H1 (cell line): ENCODE data around the gene MAGEB3. TPM values are rescaled to one million over a fixed set of nuclear protein-coding genes. Genes with fewer than 3 reads are reported as not detected.

Experiments used
- CTCF ChIA-PET: fragments of 300-600 bp; sonication (Branson Sonifier 250); formaldehyde crosslinking; loops from one replicate; lab custom pipeline; 2021; ENCODE audit not compliant: partially characterized antibody; lab: Charles Lee
- POLR2A ChIA-PET: fragments of 300-600 bp; sonication (Branson Sonifier 250); formaldehyde crosslinking; loops from one replicate; lab custom pipeline; 2021; ENCODE audit warnings: inconsistent platforms; ENCODE audit not compliant: partially characterized antibody; lab: Charles Lee
- DNase-seq, 2 experiments: peaks; one replicate each; pipeline versions ENCODE4 v3.0.0 to v3.0.0-alpha.2; 2010 to 2022; ENCODE audit warnings: low spot score in 2 of 2, low read depth in 1 of 2, mixed read lengths in 1 of 2
- FAIRE-seq: peaks from 2 replicates; lab custom pipeline; 2011; peaks lifted over from hg19 to GRCh38; lab: Jason Lieb, UNC
- H2AFZ ChIP-seq: 2 replicates; pipeline ENCODE4 v1.8.1; 2012; ENCODE audit warnings: low read length, inconsistent platforms
- H2AK5ac ChIP-seq: 2 replicates; pipeline ENCODE4 v1.6.1; 2013; ENCODE audit warnings: low read depth, low read length
- H2BK120ac ChIP-seq: replicated peaks from 2 replicates; pipeline ENCODE3; 2013; ENCODE audit warnings: low read depth, low read length, inconsistent platforms
- H2BK12ac ChIP-seq: 2 replicates; pipeline ENCODE4 v1.6.1; 2013; ENCODE audit warnings: low read depth, low read length
- H2BK15ac ChIP-seq: 2 replicates; pipeline ENCODE4 v1.6.1; 2013; ENCODE audit warnings: low read length
- H2BK20ac ChIP-seq: 2 replicates; pipeline ENCODE4 v1.6.1; 2013; ENCODE audit warnings: low read length
- H2BK5ac ChIP-seq: 2 replicates; pipeline ENCODE4 v1.6.1; 2013; ENCODE audit warnings: low read depth, low read length
- H3K14ac ChIP-seq: 2 replicates; pipeline ENCODE4 v1.6.1; 2013; ENCODE audit warnings: inconsistent platforms; ENCODE audit not compliant: insufficient read length
- H3K18ac ChIP-seq: 2 replicates; pipeline ENCODE4 v1.6.1; 2013; ENCODE audit warnings: low read length; ENCODE audit errors: extremely low read depth
- H3K23ac ChIP-seq: 2 replicates; pipeline ENCODE4 v1.6.1; 2013; ENCODE audit warnings: inconsistent platforms; ENCODE audit not compliant: insufficient read length
- H3K23me2 ChIP-seq: 2 replicates; pipeline ENCODE4 v1.6.1; 2013; ENCODE audit warnings: low read depth, low read length
- H3K27ac ChIP-seq: 2 replicates; pipeline ENCODE4 v1.6.1; 2011; ENCODE audit warnings: low read depth, low read length, inconsistent platforms
- H3K27me3 ChIP-seq, 4 experiments: replicated peaks in 1 of 4; 1 replicate in 1 of 4; 2 replicates in 3 of 4; pipeline versions ENCODE4 v1.6.1 to v1.8.1; 2011 to 2013; ENCODE audit warnings: low read length in 3 of 4, mild to moderate bottlenecking in 3 of 4, inconsistent platforms in 2 of 4, mixed read lengths in 2 of 4, moderate library complexity in 1 of 4; ENCODE audit not compliant: control insufficient read depth in 3 of 4, insufficient read depth in 3 of 4; ENCODE audit errors: extremely low read depth in 1 of 4
- H3K36me3 ChIP-seq, 4 experiments: 2 replicates each; pipeline versions ENCODE4 v1.6.1 to v1.8.1; 2011 to 2013; ENCODE audit warnings: mild to moderate bottlenecking in 4 of 4, low read length in 3 of 4, moderate library complexity in 2 of 4, control low read depth in 1 of 4, inconsistent platforms in 1 of 4; ENCODE audit not compliant: insufficient read depth in 4 of 4, control insufficient read depth in 2 of 4
- H3K4ac ChIP-seq: replicated peaks from 2 replicates; pipeline ENCODE3; 2013; ENCODE audit warnings: low read length, low read depth, mixed read lengths, inconsistent platforms; ENCODE audit not compliant: insufficient read length
- H3K4me1 ChIP-seq, 4 experiments: replicated peaks in 1 of 4; 1 replicate in 1 of 4; 2 replicates in 3 of 4; pipeline versions ENCODE4 v1.6.1 to v1.8.1; 2011 to 2013; ENCODE audit warnings: low read length in 3 of 4, inconsistent platforms in 2 of 4, mixed read lengths in 1 of 4; ENCODE audit not compliant: insufficient read depth in 4 of 4, control insufficient read depth in 3 of 4
- H3K4me2 ChIP-seq, 2 experiments: 2 replicates each; pipeline versions ENCODE4 v1.6.1 to v1.8.1; 2011 to 2013; ENCODE audit warnings: low read depth in 2 of 2, low read length in 2 of 2, control low read depth in 1 of 2, inconsistent platforms in 1 of 2, mild to moderate bottlenecking in 1 of 2; ENCODE audit not compliant: insufficient read depth in 1 of 2
- H3K4me3 ChIP-seq, 4 experiments: fragments of 200-600, 300-600 bp in 1 of 4; sonication (generic), shearing (Covaris generic), sonication (Bioruptor Twin) in 1 of 4; 2 replicates each; pipeline versions ENCODE4 v1.5.1 to v1.8.1; 2011 to 2016; ENCODE audit warnings: low read length in 4 of 4, low read depth in 3 of 4, control low read depth in 2 of 4, inconsistent platforms in 2 of 4, mild to moderate bottlenecking in 2 of 4, mixed read lengths in 1 of 4, moderate library complexity in 1 of 4; ENCODE audit not compliant: insufficient read depth in 2 of 4; ENCODE audit errors: extremely low read depth in 1 of 4
- H3K56ac ChIP-seq: replicated peaks from 2 replicates; pipeline ENCODE3; 2013; ENCODE audit warnings: low read depth, mild to moderate bottlenecking, mixed read lengths, low read length, inconsistent platforms; ENCODE audit not compliant: insufficient read length
- H3K79me1 ChIP-seq: 2 replicates; pipeline ENCODE4 v1.6.1; 2013; ENCODE audit warnings: low read depth, low read length, control low read depth
- H3K79me2 ChIP-seq, 2 experiments: 2 replicates each; pipeline versions ENCODE4 v1.6.1 to v1.8.1; 2012 to 2013; ENCODE audit warnings: low read length in 2 of 2, mild to moderate bottlenecking in 2 of 2, inconsistent platforms in 1 of 2; ENCODE audit not compliant: insufficient read depth in 2 of 2, control insufficient read depth in 1 of 2
- H3K9ac ChIP-seq, 4 experiments: replicated peaks in 1 of 4; 1 replicate in 1 of 4; 2 replicates in 3 of 4; pipeline versions ENCODE4 v1.6.1 to v1.8.1; 2011 to 2013; ENCODE audit warnings: low read depth in 3 of 4, low read length in 3 of 4, control low read depth in 2 of 4, mild to moderate bottlenecking in 2 of 4, moderate library complexity in 2 of 4, inconsistent platforms in 1 of 4; ENCODE audit errors: extremely low read depth in 1 of 4
- H3K9me3 ChIP-seq, 2 experiments: 2 replicates each; pipeline versions ENCODE4 v1.6.1 to v1.8.1; 2012 to 2013; ENCODE audit warnings: mild to moderate bottlenecking in 2 of 2, moderate library complexity in 2 of 2, control low read depth in 1 of 2, inconsistent platforms in 1 of 2, low read depth in 1 of 2, low read length in 1 of 2, mixed read lengths in 1 of 2; ENCODE audit not compliant: insufficient read depth in 2 of 2
- H4K20me1 ChIP-seq, 2 experiments: replicated peaks in 1 of 2; 2 replicates each; pipeline versions ENCODE3 to v1.8.1; 2011 to 2013; ENCODE audit warnings: inconsistent platforms in 2 of 2, low read length in 2 of 2, mild to moderate bottlenecking in 1 of 2; ENCODE audit not compliant: insufficient read depth in 2 of 2, control insufficient read depth in 1 of 2
- H4K5ac ChIP-seq: 2 replicates; pipeline ENCODE4 v1.6.1; 2013; ENCODE audit warnings: low read length, low read depth, mixed read lengths, inconsistent platforms; ENCODE audit not compliant: insufficient read length
- H4K8ac ChIP-seq: 2 replicates; pipeline ENCODE4 v1.8.0; 2013; ENCODE audit warnings: mild to moderate bottlenecking, moderate library complexity, low read length, inconsistent platforms; ENCODE audit not compliant: insufficient read depth; ENCODE audit errors: extremely low read depth
- H4K91ac ChIP-seq: replicated peaks from 2 replicates; pipeline ENCODE3; 2013; ENCODE audit warnings: low read length, mixed read lengths, inconsistent platforms; ENCODE audit not compliant: insufficient read length
- ATF2 ChIP-seq: IDR thresholded peaks from 2 replicates; pipeline ENCODE4 v1.6.1; 2012; ENCODE audit warnings: low read length, inconsistent platforms
- BCL11A ChIP-seq, 2 experiments: IDR thresholded peaks; one replicate each; pipeline ENCODE4 v1.6.1; 2011; ENCODE audit warnings: low read depth in 2 of 2, low read length in 2 of 2, mild to moderate bottlenecking in 2 of 2
- BRCA1 ChIP-seq: IDR thresholded peaks from 2 replicates; pipeline ENCODE4 v1.6.1; 2012; ENCODE audit warnings: low read depth, low read length, improper control_type of control experiment
- CTBP2 ChIP-seq: IDR thresholded peaks from 2 replicates; pipeline ENCODE4 v1.7.0; 2011; ENCODE audit warnings: borderline replicate concordance, mild to moderate bottlenecking, moderate library complexity, mixed read lengths, low read length; ENCODE audit not compliant: insufficient read depth, insufficient read length
- EGR1 ChIP-seq: IDR thresholded peaks from 2 replicates; pipeline ENCODE4 v1.6.1; 2011; ENCODE audit warnings: low read depth, low read length, borderline replicate concordance
- FOSL1 ChIP-seq: IDR thresholded peaks from 2 replicates; pipeline ENCODE4 v1.6.1; 2011; ENCODE audit warnings: mild to moderate bottlenecking, low read depth, low read length, moderate library complexity; ENCODE audit not compliant: insufficient read depth
- GABPA ChIP-seq: IDR thresholded peaks from 2 replicates; pipeline ENCODE4 v1.6.1; 2011; ENCODE audit warnings: mild to moderate bottlenecking, low read length, moderate library complexity, borderline replicate concordance; ENCODE audit not compliant: insufficient read depth
- GTF2F1 ChIP-seq: IDR thresholded peaks from 2 replicates; pipeline ENCODE4 v1.6.1; 2012; ENCODE audit warnings: low read depth, low read length, improper control_type of control experiment, borderline replicate concordance
- PHF8 ChIP-seq: fragments of 200-600 bp; sonication (generic); conservative IDR thresholded peaks from 2 replicates; pipeline ENCODE4 v1.7.1; 2012; ENCODE audit warnings: low read depth, mild to moderate bottlenecking, inconsistent platforms, low read length, moderate library complexity
- WGBS, 2 experiments: shearing (Covaris generic) in 1 of 2; methylation state at CpG; one replicate each; pipeline versions ENCODE4 v1.1.6 to v1.1.7; 2013 to 2015; ENCODE audit warnings: low lambda C conversion rate in 2 of 2, mixed read lengths in 2 of 2, inconsistent platforms in 1 of 2, low coverage in 1 of 2, missing lambda C conversion rate in 1 of 2; ENCODE audit not compliant: insufficient replicate concordance in 2 of 2, insufficient coverage in 1 of 2, insufficient read length in 1 of 2; ENCODE audit errors: extremely low coverage in 1 of 2, missing lambda C conversion rate in 1 of 2; 5-methylcytosine and 5-hydroxymethylcytosine counted together
- polyA plus RNA-seq, 7 experiments: library from polyadenylated mRNA; depleted of rRNA in 3 of 7; stranded (reverse) in 5 of 7; unstranded in 2 of 7; fragments of >200 nt in 5 of 7; fragments of 200-250 nt in 2 of 7; gene quantifications; 1 replicate in 5 of 7; 2 replicates in 1 of 7; 4 replicates in 1 of 7; pipeline versions ENCODE4 v1.2.1 to v1.2.3, GENCODE V29; 2011 to 2013; ENCODE audit warnings: missing spikeins in 2 of 7, mixed read lengths in 2 of 7
- total RNA-seq: library from RNA; stranded (reverse); fragmentation: NEBNext Ultra II Directional; extraction: Animal tissue kit (Norgen Biotek cat#: 25700); gene quantifications from 2 replicates; pipeline ENCODE4 v1.2.1, GENCODE V29; 2021

The MAGEB3 gene
- total and polyA plus RNA-seq, 2 of the 8 experiments (the other 6 are each of a cell fraction or from before 2014, with no cell fraction given), result not detected

- no peak overlapping the region for H2BK120ac ChIP-seq
- H3K23me2 ChIP-seq, result no peaks in the 10 kb centered on the region
- no peak overlapping the region for H2BK5ac ChIP-seq
- no peak for DNase-seq
- H3K79me2 ChIP-seq, result no peaks in the 10 kb centered on the region
- H2BK12ac ChIP-seq, result no peak overlapping the region
- TF ChIP-seq CTBP2, result no peak
- TF ChIP-seq PHF8, result no peak
- no peak for TF ChIP-seq EGR1
- no peak for TF ChIP-seq FOSL1
- TF ChIP-seq GTF2F1, result no peak
- TF ChIP-seq BRCA1, result no peak
- no peak for TF ChIP-seq ATF2
- TF ChIP-seq GABPA, result no peak
- no peak for TF ChIP-seq BCL11A (IDR thresholded peaks at IDR 0.05; ENCODE audit: low read depth in 2 of 2, low read length in 2 of 2)
- no peak overlapping the region for H2AK5ac ChIP-seq
- H3K56ac ChIP-seq, result no peak overlapping the region
- H3K79me1 ChIP-seq, result no peaks in the 10 kb centered on the region
- H3K9ac ChIP-seq, result no peak overlapping the region
- H2BK15ac ChIP-seq, result no peak overlapping the region
- H4K5ac ChIP-seq, result no peak overlapping the region
- WGBS, 2 experiments, result 0% methylated on average over 1 of the region's 1 CpG; no CpG with 5 or more reads in 1 of the 2 experiments
- H3K4ac ChIP-seq, result no peak overlapping the region
- no peak overlapping the region for H2AFZ ChIP-seq
- no peak overlapping the region for H3K4me2 ChIP-seq
- no peaks in the 10 kb centered on the region for H3K36me3 ChIP-seq
- H3K4me1 ChIP-seq, result no peaks in the 10 kb centered on the region
- H3K9me3 ChIP-seq, result no peaks in the 10 kb centered on the region
- H4K8ac ChIP-seq, result no peak overlapping the region
- H3K23ac ChIP-seq, result no peak overlapping the region
- H4K91ac ChIP-seq, result no peak overlapping the region
- H4K20me1 ChIP-seq, result no peaks in the 10 kb centered on the region
- H2BK20ac ChIP-seq, result no peak overlapping the region
- H3K27me3 ChIP-seq, result no peaks in the 10 kb centered on the region
- ChIA-PET CTCF (no interaction called here), POLR2A (no interaction called here)
- FAIRE-seq, result no peak
- no peak overlapping the region for H3K18ac ChIP-seq
- H3K27ac ChIP-seq, result no peak overlapping the region
- no peak overlapping the region for H3K4me3 ChIP-seq
- H3K14ac ChIP-seq, result no peak overlapping the region
Measured at GRCh38 chrX:30278365-30278764, 47.9 kb downstream of the MAGEB3 start.
